Measurements from ENCODE around the gene HOXA7.

GRCh38 chr7:27204851-27205322, 48.4 kb upstream of the HOXA7 start:
- TF ChIP-seq, protein P1, sequence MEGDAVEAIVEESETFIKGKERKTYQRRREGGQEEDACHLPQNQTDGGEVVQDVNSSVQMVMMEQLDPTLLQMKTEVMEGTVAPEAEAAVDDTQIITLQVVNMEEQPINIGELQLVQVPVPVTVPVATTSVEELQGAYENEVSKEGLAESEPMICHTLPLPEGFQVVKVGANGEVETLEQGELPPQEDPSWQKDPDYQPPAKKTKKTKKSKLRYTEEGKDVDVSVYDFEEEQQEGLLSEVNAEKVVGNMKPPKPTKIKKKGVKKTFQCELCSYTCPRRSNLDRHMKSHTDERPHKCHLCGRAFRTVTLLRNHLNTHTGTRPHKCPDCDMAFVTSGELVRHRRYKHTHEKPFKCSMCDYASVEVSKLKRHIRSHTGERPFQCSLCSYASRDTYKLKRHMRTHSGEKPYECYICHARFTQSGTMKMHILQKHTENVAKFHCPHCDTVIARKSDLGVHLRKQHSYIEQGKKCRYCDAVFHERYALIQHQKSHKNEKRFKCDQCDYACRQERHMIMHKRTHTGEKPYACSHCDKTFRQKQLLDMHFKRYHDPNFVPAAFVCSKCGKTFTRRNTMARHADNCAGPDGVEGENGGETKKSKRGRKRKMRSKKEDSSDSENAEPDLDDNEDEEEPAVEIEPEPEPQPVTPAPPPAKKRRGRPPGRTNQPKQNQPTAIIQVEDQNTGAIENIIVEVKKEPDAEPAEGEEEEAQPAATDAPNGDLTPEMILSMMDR (IDR thresholded peaks at IDR 0.05), result no peak
- no peak for TF ChIP-seq POLR2A (IDR thresholded peaks at IDR 0.05)

Measured in ovary (tissue), 3 donors.